ENCODE measurements around the gene DISP3.

DNA sequence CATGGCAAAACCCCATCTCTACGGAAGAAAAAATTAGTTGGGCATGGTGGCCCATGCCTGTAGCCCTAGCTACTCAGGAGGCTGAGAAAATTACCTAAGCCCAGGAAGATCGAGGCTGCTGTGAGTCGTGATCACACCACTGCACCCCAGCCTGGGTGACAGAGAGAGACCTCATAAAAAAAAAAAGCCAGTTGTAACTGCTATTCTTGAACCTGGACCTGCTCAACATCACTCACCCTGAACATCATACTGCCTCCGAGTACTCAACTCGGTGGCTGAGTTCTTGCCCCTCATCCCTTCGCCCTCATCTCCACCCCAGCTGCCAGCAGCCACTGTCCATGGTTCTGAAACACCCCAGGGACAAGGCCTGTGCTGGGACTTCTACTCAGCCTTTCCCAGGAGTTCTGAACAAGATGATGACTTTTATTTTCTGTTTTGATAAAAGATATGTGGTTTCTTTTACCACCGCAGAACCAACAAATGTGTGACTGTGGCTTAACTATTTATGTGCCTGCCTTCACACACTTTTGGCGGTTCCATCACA is 5.4 kb upstream of the DISP3 start:
- no peak for TF ChIP-seq GATAD2A (CRISPR knock-in tag; IDR thresholded peaks at IDR 0.05)
- TF ChIP-seq EP300 (IDR thresholded peaks at IDR 0.05; ENCODE audit: low read depth in 2 of 2, low read length in 2 of 2): no peak
- TF ChIP-seq EP300 (CRISPR knock-in tag; IDR thresholded peaks at IDR 0.05; ENCODE audit: borderline replicate concordance): no peak
- no peak for TF ChIP-seq BATF2 (CRISPR knock-in tag; IDR thresholded peaks at IDR 0.05)
- TF ChIP-seq ZZZ3 (CRISPR knock-in tag; IDR thresholded peaks at IDR 0.05; ENCODE audit: borderline replicate concordance): no peak
- TF ChIP-seq ZBTB26 (CRISPR knock-in tag; IDR thresholded peaks at IDR 0.05; ENCODE audit: borderline replicate concordance): peak; percentile 62; the same call in 1 of the 2 replicates
- TF ChIP-seq TOE1 (CRISPR knock-in tag; IDR thresholded peaks at IDR 0.05): no peak
- TF ChIP-seq CBFB (CRISPR knock-in tag; IDR thresholded peaks at IDR 0.05): no peak

All from HepG2 (cell line).